Stimulated activated naive CD4-positive, alpha-beta T cell treated with Interleukin-2 at 50 U/mL for 16 hours (primary cell): ENCODE data around the gene STX4.

Source experiments
- DNase-seq: peaks from one replicate; lab custom pipeline; 2025; lab: John Stamatoyannopoulos, UW

The STX4 gene

GRCh38 chr16:31022544-31023251 lies 10.7 kb upstream of the STX4 start:
- DNase-seq = no peak

- no peak for DNase-seq
Measured at GRCh38 chr16:31023252-31023602, 10.1 kb upstream of the STX4 start.

- DNase-seq = no peak
Measured at GRCh38 chr16:31023627-31024226, 9.6 kb upstream of the STX4 start.

- DNase-seq = no peak
Measured at GRCh38 chr16:31025339-31025738, 8.0 kb upstream of the STX4 start.

DNA sequence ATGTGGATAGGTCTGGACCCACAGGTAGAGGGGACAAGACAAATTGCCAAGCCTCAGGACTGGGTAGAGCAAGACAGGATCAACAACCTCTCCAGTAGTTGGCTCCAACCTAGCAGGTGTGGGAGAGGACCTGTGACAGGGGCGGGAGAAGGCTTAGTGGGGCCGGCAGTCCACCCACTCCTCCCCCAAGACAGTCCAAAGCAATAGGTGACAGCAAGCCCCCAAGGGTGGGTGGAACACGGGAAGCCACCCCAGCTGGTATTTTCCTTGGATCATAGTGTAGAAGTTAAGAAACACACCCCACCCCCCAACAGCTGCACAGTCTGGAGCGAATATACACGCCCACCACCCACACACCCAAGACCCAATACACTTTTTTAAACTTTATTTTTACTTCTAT lies 4.1 kb upstream of the STX4 start:
- no peak for DNase-seq

- DNase-seq = no peak
Measured at GRCh38 chr16:31031276-31031675, 2.1 kb upstream of the STX4 start.

DNA sequence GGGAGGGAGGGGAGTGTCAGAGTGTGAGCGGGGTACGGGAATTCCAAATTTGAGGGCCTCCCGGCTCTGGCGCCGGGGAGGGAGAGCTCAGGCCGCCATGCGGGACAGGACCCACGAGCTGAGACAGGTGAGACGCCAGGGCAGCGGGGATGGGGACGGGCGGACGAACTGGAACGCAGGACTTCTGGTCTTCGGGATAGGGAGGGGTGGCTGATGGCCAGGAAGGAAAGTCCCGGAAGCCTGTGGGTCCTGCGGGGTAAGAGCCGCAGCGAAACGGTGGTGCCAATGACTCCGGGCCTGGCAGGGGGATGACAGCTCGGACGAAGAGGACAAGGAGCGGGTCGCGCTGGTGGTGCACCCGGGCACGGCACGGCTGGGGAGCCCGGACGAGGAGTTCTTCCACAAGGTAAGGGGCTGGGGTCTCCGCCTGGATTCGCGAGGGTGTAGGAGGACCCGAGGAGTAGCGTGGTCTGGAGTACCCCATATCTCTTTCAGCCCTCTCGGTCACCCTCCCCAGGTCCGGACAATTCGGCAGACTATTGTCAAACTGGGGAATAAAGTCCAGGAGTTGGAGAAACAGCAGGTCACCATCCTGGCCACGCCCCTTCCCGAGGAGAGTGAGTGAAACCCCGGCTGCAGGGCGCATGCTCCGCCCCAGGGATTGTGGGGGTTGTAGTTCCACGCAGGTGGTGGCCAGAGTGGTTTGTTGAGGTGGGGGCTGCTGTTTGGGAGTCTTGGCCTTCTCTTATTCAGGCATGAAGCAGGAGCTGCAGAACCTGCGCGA lies 543 bp downstream of the STX4 start:
- DNase-seq = peak; percentile 89

DNA sequence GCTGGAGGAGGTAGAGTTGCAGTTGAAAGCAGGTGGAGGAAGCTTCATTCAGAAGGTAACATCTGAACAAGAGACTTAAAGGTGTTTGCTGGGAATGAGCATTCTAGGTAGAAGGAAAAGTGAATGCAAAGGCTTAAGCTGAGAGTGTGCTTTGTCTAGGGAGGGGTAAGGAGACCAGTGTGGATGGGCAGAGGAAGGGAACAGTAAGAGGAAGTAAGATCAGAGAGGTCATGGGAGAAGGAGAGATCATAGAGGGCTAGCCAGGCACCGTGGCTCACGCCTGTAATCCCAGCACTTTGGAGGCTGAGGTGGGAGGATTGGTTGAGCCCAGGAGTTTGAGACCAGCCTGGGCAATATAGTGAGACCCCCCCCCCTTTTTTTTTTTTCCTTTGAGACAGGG lies 3.3 kb downstream of the STX4 start:
- DNase-seq = no peak

DNA sequence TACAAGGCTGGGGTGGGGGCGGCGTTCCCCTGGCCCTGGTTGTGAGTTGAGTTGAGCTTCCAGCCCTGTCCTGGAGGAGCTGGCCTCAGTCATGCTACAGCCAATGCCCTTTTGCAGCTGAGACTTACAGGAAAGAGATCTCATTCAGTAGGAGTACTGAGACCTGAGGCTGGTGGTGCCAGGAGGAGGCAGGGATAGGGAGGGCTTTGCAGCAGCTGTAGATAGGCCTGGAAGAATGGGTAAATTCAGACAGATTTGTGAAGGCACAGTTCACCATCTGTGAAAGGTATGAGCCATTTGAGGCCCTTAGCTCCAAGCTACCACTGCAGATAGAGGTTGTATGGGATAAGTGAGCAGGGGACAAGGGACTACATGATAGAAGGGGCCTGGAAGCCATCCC lies 5.6 kb downstream of the STX4 start:
- no peak for DNase-seq

GRCh38 chr16:31042866-31043265 lies 9.5 kb downstream of the STX4 start:
- no peak for DNase-seq

DNA sequence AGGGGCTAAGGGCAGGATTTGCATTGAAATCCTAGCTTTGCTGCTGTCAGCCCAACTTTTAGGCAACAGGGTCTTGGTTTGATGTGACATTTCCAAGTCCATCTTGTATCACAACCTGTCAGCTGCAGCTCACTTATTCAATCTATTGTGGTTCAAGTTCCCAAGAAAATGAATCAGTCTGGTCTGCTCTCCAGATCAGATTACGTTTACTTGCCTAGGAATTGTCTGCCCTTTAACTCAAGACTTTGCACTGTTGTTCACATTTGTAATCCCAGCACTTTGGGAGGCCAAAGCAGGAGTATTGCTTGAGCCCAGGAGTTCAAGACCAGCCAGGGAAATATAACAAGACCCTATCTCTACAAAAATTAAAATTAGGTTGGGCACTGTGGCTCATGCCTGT lies 10.0 kb downstream of the STX4 start:
- no peak for DNase-seq

DNA sequence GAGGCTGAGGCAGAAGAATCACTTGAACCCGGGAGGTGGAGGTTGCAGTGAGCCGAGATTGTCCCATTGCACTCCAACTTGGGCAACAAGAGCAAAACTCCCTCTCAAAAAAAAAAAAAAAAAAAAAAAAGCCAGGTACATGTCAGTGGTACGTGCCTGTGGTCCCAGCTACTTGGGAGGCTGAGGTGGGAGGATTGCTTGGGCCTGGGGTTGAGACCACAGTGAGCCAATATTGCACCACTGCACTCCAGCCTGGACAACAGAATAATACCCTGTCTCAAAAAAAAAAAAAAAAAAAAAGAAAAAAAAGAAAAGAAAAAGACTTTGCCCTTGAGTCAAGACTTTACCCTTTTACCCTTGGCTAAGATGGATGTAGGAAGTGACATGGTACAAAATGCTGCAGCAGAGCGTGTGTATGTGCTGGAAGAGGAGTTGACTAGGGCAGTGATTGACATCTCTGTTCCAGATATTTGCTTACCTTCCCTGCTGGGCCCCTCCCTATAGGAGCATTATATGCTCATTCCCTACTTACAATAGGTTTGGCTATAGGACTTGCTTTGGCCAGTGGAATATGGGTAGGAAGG lies 10.6 kb downstream of the STX4 start:
- DNase-seq = no peak

GRCh38 chr16:31050280-31051030 lies 17.1 kb downstream of the STX4 start:
- DNase-seq = no peak

DNA sequence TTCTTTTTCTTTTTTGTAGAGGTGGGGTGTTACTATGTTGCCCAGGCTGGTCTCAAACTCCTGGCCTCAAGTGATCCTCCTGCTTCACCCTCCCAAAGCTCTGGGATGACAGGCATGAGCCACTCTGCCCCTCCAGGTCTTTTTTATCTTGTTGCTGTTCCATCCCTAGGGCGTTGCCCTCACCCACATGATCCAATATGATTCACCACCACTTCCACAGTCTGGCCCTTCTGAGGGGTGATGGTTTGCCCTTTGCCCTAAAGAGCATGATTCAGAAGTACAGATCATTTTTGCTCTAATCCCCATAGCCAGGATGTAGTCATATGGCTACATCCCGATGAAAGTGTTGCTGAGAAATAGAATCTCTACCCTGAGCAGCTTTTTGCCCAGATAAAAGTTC lies 18.8 kb downstream of the STX4 start:
- no peak for DNase-seq

DNA sequence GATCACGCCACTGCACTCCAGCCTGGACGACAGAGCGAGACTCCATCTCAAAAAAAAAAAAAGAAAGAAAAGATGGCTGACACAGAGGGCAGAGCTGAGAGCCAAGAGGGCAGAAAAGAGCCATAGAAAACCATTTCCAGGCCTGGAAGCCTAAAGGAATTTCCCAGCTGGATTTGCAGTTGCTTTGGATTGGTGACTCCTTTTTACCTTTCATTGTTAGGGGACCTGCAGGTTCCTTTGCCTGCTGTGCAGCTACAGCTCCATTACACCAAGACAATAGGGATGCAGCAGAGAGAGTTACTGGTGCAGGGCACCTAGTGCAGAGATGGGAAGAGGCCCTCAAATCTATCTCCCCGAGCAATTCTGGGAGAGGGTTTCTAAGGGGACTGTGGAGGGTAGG lies 22.3 kb downstream of the STX4 start:
- no peak for DNase-seq

DNA sequence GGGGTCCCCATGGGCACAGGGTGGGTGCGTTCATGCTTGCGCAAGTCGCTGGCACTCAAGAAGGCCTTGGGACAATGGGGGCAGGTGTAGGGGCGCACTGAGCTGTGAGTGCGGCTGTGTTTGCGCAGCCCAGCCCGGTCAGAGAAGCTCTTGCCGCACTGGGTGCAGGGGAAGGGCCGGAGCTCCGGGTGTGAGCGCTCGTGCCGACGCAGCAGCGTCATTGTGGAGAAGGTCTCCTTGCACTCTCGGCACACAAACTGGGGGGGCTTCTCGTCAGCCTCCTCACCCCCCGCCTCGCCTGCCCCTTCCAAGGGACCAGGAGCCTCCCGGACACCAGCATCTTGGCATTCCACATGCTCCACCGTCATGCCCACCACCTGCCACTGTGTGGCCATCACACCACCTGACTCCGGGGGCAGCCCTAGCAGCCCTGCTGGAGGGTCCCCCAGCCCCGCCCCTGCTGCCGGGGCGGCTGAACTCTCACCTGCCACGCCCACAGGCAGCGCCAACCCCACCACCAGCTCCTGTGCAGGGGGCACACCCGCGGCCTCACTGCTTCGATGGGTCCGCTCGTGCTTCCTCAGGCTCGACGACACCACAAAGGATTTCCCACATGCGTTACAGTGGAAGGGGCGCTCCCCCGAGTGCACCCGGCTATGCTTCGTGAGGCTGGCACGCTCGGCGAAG lies 27.9 kb downstream of the STX4 start:
- DNase-seq = no peak

- DNase-seq = no peak
Measured at GRCh38 chr16:31061813-31062440, 28.6 kb downstream of the STX4 start.

DNA sequence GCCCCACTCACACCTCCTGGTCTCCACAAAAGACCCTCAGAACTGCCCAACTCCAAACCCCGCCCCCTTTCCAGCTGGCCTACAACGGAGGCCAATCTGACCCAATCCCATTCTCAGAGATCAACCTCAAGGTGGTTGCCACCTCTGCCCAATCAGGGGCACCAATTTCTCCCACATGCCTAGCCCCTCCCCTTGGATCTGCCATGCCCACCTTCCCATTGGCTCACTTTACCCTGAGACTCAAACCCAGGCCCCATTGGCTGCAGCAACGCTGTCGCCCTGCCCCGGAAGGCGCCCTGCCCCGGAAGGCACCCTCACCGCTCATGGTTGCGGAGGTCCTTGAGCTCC lies 30.1 kb downstream of the STX4 start:
- no peak for DNase-seq

DNA sequence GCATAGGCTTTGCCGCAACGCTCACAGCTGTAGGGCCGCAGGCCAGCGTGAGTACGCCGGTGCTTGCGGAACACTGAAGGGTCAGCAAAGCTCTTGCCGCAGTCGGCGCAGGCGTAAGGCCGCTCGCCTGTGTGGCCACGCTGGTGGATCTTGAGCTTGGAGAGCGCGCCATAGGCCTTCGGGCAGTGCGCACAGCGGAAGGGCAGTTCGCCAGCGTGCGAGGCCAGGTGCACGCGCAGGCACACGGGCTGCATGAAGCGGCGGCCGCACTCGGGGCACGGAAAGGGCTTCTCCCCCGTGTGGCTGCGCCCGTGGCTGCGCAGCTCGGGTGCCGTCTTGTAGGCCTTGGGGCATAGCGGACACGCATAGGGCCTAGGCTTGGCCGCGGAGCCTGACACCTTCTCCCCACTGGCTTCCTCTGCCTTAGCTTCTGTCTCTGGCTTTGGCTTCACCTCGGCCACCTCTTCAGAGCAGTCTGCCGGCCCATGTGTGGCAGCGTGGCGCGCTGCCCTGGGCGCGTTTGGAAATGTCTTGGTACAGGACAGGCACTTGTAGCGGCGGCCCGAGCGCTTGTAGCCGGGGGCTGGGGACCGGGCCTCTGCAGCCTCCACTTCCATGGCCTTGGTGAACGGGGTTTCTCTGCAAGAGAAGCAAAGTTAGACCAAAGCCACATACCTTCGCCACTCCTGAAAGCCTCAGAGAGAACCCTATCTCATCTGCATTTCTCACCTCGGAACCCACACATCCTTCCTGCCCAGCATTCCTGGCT lies 30.7 kb downstream of the STX4 start:
- DNase-seq = no peak

GRCh38 chr16:31064882-31065461 lies 31.6 kb downstream of the STX4 start:
- DNase-seq = no peak
